Superior temporal gyrus (tissue), 1 donor: Measurements from ENCODE around the gene C1orf35.

Experiments used
- DNase-seq: peaks from one replicate; pipeline ENCODE4 v3.0.0-alpha.2; 2016; ENCODE audit errors: extremely low spot score

The C1orf35 gene

DNA sequence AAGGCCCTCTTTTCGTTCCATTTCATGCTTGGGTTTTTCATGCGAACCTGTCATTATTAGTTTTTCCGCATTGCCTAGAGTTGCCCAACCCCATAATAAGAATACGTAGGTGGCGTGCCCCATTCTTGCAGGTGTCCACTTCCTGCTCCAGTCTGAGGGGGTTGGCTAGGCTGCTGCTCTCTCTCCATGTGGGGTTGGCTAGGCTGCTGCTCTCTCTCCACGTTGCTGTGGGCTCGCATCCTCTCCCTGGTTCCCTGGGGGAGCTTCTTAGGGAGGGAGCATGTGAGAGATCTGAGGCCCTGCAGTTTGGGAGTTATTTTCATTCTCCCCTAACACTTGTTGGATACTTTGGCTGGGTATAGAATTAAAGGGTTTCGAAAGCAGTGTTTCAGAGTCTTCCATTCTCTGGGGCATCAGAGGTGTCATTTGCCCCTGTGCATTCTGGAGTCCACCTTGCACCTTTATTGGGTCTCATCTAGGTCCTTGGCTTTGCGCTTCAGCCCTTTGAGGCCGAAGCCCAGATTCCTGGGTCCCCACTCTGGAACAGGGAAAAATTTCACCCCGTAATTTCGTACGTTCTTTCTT is 8.6 kb downstream of the C1orf35 start:
- DNase-seq = no peak

DNA sequence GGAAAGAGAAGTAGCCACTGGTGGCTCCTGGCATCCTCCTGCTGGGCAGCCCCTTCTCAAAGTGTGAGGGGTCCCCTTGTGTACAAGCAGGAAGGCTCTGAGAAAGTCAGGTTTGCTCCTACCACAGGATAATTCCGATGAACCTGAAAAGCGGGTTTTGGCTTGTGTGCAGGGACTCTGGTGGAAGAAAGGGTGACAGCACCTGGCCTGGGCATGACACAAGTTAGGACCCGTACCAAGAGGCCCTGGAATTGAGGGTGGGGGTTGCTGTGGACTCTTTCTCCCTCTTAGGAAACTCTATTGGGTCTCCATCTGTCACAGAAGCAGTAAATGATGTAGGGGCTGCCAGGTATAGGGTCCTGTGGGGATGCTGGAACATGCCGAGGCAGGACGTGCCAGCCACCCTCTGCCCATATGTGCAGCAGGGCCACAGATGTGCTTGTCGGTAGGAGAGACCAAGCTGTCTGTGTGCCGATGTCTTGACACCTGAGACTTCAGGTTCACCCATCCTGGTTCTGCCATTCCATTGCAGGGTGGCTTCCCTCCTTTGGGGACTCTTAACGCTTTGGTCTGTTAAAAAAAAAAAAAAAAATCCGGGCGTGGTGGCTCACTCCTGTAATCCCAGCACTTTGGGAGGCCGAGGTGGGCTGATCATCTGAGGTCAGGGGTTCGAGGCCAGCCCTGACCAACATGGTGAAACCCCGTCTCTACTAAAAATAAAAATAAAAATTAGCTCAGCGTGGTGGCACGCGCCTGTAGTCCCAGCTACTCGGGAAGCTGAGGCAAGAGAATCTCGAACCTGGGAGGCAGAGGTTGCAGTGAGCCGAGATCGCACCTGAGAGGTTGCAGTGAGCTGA is 9.8 kb downstream of the C1orf35 start:
- DNase-seq = no peak

DNA sequence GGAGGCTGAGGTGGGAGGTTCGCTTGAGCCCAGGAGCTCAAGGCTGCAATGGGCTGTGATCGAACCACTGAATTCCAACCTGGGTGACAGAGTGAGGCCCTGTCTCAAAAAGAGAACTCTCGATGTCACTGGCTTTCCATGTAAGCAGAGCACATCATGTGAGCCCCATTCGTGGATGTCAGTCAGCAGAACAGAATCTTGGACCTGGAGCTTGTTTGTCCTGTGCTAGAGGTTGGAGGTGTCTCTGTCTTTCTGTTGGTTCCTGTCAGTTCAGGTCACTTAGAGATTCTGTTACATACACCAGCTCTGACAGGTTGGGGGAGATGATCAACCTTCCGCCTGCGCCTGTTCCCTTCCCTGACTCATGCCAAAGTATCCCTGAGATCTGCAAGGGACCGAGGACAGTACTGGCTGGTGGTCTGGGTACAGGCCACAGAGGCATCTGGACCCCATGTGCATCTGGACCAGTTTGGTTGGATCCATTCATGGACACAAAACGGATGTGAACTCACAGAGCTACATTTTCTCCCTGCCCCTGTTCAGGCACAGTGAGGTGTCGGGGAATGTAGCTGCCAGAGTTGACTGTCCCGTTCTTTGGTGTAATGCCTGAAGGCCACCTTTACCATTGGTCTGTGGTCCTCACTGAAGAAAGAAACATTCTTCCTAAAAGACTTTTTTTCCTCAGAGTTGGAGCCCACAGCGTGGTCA is 10.6 kb downstream of the C1orf35 start:
- DNase-seq = no peak

DNA sequence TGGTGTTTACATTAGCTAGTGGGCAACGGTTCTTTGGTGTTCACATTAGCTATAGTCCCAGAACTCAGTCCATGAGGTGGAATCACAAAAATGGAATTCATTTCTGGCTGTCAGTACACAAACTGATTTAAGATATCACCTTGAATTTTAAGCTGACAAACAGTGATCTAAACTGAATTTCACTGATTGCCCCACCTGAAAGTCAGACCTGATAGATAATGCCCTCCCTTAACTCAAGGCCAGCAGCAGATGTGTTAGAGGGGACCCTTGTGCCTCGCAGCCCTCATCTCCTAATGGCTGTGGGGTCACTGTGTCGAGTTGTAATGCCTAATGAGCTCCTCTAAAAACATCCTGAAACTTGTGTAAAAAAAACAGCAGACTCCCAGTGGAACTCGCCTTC is 12.0 kb downstream of the C1orf35 start:
- DNase-seq = no peak

DNA sequence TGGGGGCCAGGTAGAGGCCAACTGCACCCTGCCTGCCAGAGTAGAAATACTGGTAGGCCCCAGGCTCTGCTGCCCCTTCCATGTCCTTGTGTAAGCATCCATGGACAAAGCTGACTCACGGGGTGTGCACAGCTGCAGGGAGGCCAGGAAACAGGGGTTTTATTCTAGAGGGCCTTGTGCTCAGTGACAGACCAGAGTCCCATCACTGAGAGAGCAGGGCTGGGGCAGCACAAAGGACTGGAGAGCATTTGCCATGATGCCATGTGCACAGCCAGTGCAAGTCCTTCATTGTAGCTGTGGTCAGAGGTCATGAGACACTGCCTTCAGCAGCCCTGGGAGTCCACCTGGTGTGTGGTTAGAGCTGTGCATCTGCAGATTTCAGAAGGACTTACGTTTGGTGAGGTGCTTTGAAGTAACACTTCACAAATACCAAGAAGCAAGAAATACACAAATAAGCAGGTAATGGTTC is 12.5 kb downstream of the C1orf35 start:
- DNase-seq = no peak

DNA sequence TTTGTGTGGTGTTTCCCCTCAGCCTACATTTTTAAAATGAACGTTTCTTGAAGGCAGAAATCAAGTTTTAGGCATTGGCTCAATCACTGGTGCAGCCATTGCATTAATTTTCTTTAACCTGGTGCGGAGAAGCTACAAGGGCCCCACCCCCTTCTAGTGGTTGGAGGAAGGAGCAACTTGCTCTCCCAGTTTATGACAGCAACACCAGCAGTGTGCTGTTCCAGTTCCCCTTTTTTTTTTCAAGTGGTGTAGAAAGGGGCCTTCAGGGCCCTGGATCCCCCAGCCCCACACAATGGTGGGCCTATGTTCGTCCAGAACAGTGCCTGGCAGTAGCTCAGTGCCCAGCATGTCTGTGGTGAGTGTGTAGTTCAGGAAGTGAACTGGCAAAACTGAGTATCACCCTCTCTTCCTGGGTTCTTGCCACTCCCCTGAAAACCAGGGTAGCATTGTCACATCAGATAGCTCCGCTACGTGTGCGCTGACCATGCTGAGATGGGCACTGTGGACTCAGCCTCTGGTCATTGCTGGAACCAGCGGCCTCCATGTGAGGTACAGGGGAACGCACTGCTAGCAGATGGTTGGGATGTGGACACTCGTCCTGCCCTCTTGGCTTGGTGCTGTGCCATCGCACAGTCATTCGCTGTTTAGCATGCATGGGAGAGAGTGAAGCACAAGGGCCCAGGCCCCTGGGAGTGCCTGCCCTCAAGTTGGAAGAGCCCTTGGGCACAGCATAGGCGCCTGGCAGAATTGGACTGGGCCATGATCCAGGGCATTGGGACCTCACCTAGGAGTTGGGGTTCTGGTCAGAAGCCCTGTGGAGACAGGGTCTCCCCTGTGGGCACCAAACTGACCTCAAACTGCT is 13.4 kb downstream of the C1orf35 start:
- no peak for DNase-seq

DNA sequence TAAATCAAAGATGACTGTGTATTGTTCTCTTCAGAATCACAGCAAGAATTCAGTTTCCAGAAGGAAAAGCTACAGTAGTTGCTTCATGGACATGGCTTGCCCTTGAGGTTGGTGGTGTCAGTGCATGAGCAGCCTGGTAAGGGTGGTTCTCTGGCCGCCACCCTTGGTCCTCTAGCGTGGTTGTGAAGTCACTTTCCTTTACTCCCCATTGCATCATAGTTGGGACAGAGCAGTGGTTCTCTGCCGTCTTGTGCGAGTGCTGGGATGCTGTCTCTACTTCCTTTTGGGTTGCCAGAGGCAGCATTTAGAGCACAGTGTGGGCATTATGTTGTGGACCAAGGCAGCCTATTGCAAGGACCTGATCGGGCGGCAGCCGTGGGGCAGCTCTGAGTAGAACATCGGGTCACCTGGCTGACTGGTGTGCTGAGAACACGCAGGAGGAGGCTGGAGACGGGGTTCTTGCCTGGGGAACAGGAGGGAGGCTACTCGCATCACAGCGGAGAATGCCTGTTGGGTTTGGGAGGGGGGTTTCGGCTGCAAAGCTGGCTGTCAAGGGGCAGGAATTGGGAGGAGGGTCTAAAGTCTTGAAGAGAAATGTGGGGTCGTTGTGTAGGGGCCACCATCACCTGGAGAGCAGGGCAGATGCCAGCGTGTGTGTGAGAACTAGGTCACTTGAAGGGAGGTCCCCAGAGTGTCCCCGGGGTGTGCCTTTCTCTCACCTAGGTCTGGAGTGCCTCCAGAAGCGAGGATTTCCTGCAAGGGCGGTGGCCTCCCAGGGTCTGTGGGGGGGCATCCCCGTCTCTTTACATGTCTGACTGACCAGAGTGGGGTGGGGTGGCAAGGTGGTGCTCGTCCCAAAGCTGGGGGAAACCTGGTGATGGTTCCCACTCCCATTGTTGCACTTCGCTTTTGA is 14.3 kb downstream of the C1orf35 start:
- no peak for DNase-seq

DNA sequence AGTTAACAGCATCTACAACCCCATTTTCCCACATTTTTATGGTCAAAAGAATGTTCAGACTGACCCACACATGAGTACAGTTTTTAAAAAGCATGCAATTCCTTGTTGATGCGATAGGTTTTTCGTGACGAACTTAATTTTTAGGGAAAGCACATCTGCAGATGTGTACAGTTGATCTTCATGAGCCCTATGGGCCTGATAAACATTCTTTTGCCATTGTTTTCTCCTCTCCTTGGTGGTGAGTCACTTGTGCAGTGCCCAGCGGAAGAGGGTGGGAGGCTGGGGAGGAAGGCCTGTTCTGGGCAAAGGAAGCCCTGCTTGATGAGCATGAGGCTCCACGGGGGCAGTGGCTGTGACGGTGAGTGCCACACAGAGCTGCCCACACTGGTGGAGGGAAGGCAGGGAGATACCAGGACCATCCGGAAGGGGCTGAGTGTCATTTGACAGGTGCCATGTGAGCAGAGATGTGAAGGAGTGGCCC is 15.3 kb downstream of the C1orf35 start:
- DNase-seq = no peak

DNA sequence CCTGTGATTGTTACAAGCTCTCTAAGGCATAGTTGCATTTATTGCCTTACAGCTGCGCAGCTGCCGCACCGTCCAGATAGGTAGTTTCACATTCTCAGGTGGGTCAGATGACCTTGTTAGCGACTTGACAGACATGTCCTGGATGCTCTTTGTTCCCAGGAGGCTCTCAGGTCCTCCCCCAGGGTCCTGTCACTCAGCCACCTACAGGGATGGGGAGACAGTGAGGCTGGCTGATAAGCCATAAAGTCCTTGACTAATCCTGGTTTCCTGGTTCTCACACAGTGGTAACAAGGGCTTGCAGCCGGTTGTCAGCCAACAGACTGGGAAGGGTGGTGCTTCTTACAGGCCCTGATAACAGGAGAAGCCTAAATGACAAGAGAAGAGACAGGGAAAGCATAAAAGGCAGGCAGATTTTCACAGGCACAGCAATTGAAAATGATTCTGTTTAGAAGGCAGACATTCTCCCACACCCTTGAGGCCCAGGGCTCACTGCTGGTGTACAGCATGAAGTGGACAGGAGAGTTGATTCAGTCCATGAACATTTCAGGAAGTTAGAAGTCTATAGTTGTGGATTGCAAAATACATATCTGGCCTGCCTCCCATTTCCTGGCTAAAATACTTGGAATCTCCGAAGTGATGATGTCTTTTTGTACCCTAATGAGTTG is 17.7 kb downstream of the C1orf35 start:
- DNase-seq = no peak

DNA sequence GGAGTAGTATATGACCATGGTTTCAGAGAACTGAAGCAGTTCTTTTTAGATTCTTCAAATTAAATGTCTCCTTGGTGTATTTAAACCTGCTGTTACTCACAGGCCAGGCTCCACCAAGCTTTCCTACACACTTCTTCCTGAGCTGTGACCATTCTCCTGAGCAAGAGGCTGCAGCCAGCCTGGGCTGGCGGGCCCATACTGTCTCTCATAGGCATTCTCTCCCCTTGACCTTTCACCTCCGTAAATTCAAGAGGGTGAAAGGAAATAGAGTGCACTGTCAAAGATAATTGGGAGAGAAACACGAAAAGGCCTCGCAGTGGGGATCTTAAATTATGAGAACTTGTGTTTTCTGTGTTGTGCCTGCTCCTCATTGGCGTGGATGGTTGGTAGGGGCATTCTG is 18.3 kb downstream of the C1orf35 start:
- DNase-seq = no peak

DNA sequence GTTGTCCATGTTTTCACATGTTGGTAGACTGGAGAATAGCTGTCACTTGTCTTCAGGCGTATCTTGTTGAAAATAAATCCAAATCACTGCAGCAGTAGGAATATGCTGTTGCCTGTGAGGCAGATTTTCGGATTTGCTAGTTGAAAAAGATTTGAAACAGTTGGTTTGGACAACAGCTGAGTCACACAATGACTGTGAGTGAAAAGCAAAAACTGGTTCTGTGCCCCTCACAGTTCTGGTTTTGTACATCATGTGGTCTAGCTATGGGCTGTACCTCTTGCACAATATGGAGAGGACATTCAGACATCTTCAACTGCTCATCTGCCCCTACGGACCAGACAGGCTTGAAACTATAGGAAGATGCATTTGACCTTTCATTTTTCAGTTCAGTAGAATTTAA is 18.8 kb downstream of the C1orf35 start:
- no peak for DNase-seq

DNA sequence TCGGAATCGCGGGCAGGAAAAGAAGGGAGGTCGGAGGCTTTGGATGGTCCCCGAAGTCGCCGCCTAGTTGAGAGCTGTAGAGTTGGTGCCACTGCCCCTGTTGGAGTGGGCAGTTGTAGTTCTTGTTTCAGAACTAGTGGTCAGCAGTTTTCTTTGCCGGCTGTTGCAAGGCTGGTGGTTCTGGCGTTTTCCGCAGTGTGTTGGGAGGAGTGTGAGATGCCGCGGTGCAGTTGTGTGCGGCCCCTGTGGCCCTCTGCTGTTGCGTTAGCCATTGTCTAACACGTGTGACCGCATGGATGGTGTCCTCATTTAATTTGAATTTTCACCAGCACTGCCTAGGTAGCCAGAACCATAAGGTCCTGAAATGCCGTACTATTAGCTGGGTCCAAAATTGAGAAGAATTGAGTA is 19.2 kb downstream of the C1orf35 start:
- DNase-seq = no peak

DNA sequence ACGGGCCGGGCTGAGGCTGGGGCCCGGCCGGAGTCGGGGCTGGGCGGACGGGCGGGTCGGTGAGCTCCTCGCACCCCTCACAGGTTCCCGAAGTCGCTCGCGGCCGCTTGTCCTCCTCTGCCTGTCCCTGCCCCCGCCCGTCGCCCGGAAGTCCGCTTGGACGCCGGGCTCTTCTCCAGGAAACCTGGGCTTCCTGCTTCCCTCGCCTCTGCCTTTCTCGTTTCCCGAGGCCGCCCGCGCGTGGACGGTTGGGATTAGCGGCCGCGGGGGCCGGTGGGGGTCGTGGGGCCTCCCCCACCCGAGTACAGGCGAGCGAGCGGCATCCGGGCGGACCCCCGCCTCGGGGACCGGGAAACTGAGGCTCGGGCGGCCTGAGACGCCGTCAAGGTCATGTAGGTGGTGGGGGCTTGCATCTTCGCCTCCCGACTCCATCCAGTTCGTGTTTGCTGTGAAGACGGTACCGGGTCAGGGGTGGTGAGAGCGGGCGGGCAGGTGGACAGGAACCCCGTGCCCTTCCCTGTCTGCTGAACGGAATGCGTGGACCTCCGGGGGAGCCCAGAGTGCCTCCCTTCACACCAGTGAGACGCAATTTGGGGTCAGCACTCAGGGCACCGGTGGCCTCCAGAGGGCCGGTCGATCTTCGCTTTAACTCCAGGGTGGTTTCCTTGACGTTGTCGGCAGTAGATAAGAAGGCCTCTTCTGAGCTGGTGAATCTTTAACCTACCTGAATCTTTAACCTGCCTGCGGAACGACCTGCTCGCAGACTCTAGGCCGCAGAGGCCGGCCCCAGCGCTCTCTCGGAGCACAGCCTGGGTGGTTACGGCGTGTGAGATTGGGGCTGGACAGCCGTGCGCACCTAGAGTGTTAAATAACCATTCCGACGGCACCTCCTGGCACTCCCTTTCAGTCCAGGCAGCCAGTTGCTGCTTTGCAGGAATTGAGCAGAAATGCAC is 19.9 kb downstream of the C1orf35 start:
- no peak for DNase-seq

DNA sequence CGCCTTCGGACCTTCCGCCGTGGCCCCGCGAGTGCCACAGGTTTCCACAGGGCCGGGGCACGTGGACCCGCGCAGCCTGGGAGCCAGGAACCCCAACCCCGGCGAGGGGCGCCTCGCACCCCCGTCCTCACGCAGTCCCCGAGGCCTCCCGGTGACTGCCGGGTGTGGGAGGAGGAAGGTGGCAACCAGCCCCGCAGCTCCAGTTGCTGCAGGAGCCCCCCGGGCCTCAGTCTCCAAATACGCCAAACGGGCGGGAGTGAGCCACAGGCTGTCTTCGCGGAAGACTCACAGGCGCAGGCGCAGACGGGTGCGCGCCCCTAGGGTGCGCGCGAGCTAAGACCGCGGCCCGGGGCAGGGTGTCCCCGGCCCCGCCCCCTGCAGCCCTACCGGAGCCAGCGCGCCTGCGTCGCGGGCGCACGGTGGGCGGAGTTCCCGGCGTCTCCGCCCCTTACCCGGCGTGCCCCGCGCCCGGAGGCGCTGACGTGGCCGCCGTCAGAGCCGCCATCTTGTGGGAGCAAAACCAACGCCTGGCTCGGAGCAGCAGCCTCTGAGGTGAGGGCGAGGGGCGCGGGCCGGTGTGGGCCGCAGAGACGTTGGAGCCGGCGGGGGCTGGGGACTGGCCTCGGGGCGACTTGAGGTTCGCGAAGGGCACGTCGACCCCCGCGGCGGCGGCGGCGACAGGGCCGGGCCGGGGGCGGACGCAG is 20.8 kb downstream of the C1orf35 start, which contains the start of gene ARF1:
Gene ARF1, plus strand, starts transcription at position 495 of the 704 bp plus-strand sequence. CDS start 14,407 bp downstream, outside the sequence.
- peak; percentile 95 for DNase-seq

DNA sequence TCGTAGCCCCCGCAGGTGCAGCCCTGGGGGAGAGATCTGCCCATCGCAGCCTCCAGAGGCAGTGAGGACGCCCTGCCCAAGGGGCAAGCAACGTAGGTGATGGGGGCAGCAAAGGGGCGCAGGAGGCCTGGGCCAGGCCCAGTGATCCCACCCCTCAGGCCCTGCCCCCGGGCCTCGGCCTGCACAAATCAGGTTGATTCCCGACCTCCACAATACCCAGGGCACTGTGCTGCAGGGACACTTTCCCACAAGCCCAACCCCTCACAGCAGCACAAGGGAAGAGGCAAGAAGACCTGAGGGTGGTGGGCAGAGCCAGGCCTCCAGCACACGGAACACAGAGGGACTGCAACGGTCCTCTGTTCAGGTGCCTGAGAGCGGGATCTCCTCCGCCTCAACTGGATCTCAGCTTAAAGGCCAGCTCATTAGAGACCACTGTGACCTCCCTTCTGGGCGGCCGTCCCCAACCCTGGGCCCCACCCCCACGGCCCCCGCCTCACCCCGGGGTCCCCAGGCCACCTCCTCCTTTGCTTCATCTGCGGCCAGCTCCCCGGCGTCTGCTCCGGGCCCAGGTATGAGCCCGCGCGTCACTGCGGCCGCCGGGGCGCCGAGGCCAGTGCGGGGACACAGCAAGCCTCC is 21.4 kb downstream of the C1orf35 start:
- no peak for DNase-seq

DNA sequence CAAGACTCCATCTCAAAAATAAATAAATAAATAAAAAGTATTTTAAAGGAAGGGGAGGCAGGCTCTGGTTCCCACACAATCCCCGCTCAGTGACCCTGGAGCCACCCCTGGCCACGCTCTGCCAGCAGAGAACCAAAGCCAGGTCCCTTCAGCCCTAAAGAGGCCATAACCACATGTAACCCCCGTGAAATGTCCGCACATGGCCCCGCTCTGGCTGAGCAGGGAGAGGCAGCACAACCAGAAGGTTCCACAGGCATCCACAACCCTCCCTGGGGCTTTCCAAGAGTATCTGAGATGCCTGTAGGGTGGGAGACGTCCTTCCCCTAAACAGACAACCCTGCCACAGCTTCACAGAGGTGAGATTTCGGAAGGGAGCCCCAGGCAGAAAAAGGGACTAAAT is 22.0 kb downstream of the C1orf35 start:
- DNase-seq = no peak

DNA sequence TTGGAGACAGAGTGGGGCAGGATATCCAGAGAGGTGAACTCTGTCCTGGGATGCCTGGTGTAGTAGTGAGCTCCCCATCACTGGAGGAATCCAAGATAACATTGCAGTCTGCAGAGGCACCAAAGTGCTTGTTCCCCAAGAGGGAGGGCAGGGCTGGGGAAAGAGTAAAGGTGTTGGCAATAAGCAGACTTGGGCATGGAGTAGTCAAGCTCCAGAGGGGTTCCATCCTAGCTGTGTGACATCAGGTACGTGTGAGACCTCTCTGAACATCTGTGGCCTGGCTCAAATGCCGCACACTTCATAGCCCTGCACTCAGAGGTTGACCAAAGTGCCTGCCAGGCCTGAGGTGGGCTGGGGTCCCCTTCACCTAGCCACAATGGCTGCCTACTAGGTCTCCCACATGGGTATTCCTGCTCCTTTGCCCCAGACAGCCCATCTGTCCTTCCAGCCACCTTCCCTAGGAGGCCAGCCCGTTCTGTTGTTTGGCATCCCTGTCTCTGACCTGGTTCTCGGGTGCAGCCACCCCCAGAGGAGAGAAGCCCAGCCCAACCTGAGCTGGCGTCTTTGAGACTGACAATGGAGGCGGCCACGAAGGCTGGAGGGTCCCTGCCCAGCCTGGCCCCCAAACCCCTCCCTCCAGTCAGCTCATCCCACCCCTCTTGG is 23.4 kb downstream of the C1orf35 start:
- DNase-seq = no peak
